CD4-positive, alpha-beta T cell treated with Interleukin-6 at 100 ng/mL for 8 hours (primary cell): ENCODE data around the gene TRPM8.

Experiments used
- DNase-seq: peaks from one replicate; pipeline ENCODE4 v3.0.0-alpha.2; 2020; ENCODE audit warnings: mixed read lengths, low spot score

TRPM8 gene

DNA sequence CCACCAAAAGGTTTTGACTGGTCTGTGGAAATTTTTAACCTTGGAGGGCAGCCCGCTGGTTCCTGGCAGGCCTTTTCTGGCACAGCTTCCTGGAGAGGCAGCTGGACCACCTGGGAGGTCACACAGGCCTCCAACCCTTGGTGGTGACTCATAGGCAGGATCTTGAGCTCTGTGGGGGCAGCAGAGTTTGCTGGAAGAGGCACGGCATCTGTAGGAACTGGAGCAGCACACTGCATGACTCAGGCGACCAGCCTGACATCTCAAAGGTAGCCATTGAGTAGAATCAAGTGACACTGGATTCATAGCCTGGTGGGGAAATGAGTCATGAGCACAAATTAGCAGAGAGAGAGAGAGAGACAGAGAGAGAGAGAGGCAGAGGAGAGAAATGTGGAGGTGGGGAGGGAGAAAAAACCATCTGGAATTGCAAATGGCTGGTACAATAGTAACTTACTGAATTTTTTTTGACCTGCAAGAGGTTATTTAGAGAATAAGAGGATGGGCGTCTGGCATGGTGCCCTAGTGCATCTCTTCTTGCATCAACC, 57.4 kb downstream of the TRPM8 start:
- no peak for DNase-seq

- no peak for DNase-seq
These were observed 58.9 kb downstream of the TRPM8 start for GRCh38 chr2:233976087-233976486.

DNA sequence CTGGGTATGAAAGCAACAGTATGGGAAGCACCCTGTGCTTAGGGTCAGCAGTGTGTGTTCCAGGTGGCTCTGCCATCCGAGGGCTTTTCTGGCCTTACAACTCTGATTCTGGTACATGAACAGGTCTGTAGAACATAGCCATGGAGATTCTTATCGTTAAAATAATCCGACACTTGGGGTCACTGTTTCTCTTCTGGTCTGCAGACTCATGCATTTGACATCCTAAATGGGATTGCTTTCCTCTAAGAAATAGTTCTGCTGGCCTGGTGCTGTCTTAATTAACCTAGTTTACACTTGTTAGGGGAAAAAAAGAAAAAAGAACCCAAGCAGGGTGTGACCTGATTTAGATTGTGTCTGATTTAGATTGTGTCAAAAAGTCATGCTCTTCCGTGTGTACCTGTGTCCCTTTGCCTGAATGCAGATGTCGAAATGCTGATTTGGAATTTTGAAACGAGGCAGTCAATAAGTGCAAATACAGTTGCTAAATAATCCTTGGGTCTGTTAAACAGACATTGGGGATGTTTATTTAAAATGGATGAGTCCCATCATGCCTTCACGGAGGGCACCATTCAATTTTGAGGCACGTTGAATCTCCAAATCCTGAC, 59.6 kb downstream of the TRPM8 start:
- peak; percentile 67 for DNase-seq

GRCh38 chr2:233977296-233977837, 60.2 kb downstream of the TRPM8 start:
- DNase-seq = no peak

DNA sequence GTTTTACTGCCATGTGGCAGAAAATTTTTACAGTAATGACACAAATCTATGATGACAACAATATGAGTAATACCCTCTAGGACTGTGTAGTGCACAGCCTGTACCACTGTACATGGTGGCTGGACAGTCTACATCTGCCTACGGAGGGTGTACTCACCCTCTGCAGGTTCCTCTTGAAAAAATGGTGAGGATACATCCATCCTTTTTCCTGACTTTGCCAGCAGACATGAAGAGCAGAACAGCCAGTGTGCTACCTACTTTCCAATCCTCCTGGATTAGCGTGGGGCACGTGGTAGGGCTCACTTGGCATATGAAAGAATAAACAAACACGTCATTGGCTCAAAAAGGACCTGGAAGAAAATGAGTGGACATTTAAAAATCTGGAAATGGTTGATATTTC, 62.6 kb downstream of the TRPM8 start:
- DNase-seq = no peak

GRCh38 chr2:233980955-233981561, 63.9 kb downstream of the TRPM8 start:
- DNase-seq = no peak

GRCh38 chr2:233981574-233982420, 64.6 kb downstream of the TRPM8 start:
- no peak for DNase-seq

- no peak for DNase-seq
These were observed 65.4 kb downstream of the TRPM8 start for GRCh38 chr2:233982421-233983121.

GRCh38 chr2:233983445-233983844, 66.3 kb downstream of the TRPM8 start:
- DNase-seq = no peak

GRCh38 chr2:233988581-233988980, 71.4 kb downstream of the TRPM8 start:
- DNase-seq = no peak

DNA sequence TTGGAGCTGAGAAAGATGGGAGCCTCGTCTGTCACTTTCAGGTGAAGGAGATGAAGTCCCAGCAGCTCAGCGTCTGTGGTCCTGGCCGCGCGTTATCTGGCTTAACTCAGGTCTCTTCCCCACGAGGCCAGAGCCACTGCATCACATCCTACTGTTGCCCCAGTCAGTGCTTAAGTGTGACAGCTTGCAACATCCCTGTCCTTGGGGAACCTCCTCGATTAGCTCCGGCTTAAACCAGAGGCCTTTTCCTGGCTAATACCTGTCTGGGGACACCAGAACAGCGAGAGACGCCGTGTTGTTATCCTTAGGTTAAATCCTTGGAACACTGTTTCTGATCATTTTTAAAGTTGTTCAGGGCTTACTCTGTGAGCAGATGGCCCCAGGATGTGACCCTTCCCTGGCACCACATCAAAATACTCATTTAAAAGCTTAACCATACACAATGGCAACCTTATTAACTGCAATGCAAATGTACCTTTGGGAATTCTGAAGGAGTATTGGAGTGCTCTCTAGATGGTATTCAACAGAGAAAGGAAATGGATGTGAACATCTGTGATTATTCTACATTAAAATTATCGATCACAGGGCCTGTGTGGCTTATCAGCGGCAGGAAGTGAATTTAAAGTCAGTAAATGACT, 72.2 kb downstream of the TRPM8 start:
- no peak for DNase-seq

DNA sequence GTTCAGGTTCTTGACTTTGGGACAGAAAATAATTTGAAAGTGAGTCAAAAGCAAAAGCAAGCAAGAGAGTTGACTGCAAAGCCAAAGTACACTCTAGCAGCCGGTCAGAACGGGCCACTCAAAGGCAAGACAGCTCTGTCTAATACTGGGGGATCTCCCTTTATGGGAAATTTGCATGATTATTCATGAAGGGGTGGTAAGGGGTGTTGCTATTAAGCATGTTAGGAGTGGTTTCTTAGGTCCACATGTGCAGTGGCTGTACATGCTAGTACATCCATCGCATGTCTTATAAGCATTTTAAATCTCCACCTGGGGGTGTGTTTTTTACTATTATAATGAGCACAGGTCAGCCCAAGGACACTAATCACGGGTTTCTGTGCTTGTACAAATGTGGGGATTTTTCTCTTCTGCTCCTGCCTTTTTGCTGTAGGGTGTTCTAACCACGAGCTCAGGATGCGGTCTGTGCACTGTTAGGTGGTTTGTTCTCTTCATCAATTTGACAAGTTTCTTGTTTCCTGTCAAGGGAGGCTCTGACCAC, 73.2 kb downstream of the TRPM8 start:
- peak; percentile 76 for DNase-seq

GRCh38 chr2:233991196-233991595, 74.0 kb downstream of the TRPM8 start:
- no peak for DNase-seq

GRCh38 chr2:233992513-233993217, 75.5 kb downstream of the TRPM8 start:
- no peak for DNase-seq

DNA sequence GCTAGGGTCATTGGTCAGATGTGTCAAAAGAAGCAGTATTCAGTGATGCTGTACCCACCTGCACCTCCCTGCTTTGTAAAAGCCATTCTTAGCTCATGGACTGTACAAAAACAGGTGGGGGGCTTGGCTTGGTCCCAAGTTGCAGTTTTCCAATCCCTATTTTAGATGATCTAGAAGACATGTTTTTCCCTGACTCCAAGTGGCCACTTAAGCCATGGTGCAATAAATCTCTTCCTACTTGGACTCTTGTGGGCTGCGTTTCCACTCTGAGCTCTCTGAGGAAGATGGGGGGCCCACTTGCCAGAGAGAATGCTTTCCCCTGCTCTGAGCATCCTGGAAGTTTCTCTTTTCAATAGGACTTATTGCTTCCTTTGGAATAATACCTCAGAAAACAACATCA, 76.3 kb downstream of the TRPM8 start:
- DNase-seq = no peak

DNA sequence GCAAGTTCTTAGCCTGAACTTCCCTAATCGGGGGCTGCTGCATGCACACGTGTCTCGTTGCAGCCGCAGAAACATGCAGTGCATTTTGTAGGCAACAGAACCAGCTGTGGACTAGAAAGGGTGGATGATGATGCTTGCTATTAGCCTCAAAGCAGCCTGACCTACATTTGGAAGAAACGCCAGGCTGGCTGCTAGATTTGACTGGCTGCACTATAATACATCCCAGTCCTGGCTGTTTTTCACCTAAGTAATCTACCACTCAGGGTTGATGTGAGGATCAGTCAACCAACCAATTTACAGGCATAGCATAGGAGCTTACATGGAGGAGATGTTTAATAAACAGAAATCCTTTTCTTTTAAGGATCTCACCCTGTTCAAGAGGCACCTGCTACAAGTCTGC, 77.0 kb downstream of the TRPM8 start:
- no peak for DNase-seq

DNA sequence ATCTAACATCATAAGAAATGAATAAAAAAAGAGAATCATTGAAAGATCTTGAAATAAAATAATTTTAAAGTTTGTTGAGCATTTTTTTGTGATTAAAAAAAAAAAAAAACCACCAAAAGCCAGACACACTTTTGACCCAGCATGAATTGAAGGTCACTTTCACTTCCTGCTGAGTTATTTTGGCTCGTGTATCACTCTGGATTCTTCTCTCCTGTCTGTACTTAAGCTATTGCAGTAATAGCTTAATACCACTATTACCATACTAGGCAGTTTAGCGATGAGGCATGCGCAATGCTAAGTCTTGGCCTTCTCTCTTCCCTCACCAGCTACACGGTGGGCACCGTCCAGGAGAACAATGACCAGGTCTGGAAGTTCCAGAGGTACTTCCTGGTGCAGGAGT, 78.8 kb downstream of the TRPM8 start:
- no peak for DNase-seq

DNA sequence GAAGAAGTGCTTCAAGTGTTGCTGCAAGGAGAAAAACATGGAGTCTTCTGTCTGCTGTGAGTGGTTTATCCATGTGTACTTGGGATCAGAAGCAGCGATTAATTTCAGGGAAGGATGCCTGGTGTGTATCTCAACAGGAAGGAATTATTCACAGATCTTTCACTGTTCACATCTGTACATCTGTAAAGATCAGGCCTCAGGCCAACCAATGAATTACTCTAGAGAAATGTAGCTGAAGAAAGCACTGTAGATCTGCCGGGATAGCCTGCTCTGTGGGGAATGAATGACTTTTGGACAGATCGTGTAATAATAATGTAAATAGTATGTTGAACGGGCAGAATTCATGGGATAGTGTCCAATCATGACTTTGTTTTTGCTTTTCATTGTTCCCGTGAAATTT, 79.3 kb downstream of the TRPM8 start:
- DNase-seq = no peak

DNA sequence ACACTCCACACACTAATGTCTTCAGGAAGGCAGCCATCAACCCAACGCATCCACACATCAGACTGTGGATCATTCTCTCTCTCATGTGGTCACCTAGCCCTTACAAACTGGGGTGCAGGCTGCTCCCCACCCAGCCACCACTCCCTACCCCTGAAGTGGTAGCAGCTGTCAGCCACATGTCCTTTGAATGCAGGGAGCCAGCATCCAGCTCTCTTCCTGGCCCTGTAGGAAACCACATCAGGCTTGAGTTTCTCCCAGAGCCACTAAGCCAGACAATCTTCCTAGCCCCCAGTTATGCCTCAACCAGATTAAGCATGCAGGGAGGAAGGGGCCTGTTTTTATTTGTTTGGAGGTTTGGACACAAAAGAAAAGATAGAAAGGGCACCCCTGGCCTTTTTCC, 80.5 kb downstream of the TRPM8 start:
- no peak for DNase-seq

DNA sequence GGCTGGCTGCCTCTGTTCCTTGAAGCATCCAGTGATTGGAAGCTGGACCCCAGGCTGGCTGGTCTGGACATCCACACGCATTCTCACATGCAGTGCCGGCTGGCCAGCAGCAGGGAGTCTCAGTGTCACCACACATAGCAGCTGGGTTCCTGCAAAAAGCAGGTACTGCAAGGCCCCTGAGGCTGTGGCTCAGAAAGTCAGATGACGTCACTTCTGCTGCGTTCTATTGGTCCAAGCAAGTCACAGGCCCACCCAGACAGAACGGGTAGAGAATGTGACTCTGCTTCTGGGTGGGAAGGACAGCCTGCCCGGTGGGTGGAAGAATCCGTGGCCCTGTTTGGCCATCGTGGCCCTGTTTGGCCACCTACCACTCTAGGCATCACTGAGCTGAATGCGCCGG, 82.0 kb downstream of the TRPM8 start:
- no peak for DNase-seq
